Tibial artery (tissue), 4 donors: ENCODE data around the gene TNC.

Experiments used
- DNase-seq, 2 donors: peaks; one replicate each; pipeline ENCODE4 v3.0.0-alpha.2; 2019
- H3K27ac ChIP-seq, 2 donors: fragments of 200-600 bp; sonication (generic) in 1 of 2; 1 replicate in 1 of 2; 2 replicates in 1 of 2; pipeline ENCODE4 v1.5.1; 2018 to 2019; ENCODE audit warnings: mild to moderate bottlenecking in 1 of 2
- H3K27me3 ChIP-seq, 2 donors: fragments of 200-600 bp; sonication (generic) in 1 of 2; one replicate each; pipeline versions ENCODE4 v1.5.1 to v1.6.0; 2016 to 2019
- H3K36me3 ChIP-seq, 3 donors: fragments of 200-600 bp; sonication (generic) in 2 of 3; one replicate each; pipeline ENCODE4 v1.5.1; 2016 to 2019; ENCODE audit warnings: mild to moderate bottlenecking in 2 of 3
- H3K4me1 ChIP-seq, 4 donors: fragments of 200-600 bp; sonication (generic) in 2 of 4; 1 replicate in 3 of 4; 2 replicates in 1 of 4; pipeline ENCODE4 v1.5.1; 2016 to 2019
- H3K4me3 ChIP-seq, 2 donors: fragments of 200-600 bp; sonication (generic) in 1 of 2; 1 replicate in 1 of 2; 2 replicates in 1 of 2; pipeline ENCODE4 v1.5.1; 2018 to 2019; ENCODE audit warnings: mild to moderate bottlenecking in 2 of 2
- H3K9me3 ChIP-seq, 3 donors: fragments of 200-600 bp; sonication (generic) in 1 of 3; one replicate each; pipeline ENCODE4 v1.5.1; 2016 to 2019
- intact Hi-C: fragments of 100-400 bp; cut with DNase I; formaldehyde crosslinking; loops from one replicate; pipeline ENCODE4 v1.15.0; 2023; ENCODE audit warnings: low total_unique reads
- TF ChIP-seq, protein P1 (sequence below), 2 experiments: fragments of 200-600 bp in 1 of 2; fragments of 450-650 bp in 1 of 2; IDR thresholded peaks; one replicate each; pipeline ENCODE4 v1.5.1; 2017 to 2019; ENCODE audit warnings: antibody characterized with exemption in 2 of 2, mild to moderate bottlenecking in 1 of 2, moderate library complexity in 1 of 2

TNC gene

DNA sequence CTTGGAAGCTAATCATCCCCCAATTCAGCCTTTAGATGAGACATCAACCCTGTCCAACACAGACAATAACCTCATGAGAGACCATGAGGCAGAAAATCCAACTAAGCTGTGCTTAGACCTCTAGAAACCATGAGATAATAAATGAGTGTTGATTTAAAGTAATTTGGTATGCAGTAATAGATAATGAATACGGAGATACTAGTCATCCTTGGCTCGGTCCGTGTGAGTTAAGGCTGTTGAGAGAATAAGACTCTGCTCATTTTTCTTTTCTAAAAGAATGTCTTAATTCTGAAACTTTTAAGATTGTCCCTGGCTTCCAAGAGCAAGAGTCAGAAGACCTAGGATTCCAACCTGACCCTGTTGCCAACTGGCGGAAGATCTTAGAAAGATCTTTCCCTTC lies 6.1 kb downstream of the TNC start:
- no peak for DNase-seq
- Histone ChIP-seq H3K9me3 (no peaks in the 10 kb centered on the region), H3K27ac (peak overlapping the region in 1 of 2 donors; percentile 85), H3K4me1 (peaks cover 0 to 75% (median 18%) of the 10 kb centered on the region in 4 donors), H3K4me3 (no peak overlapping the region), H3K36me3 (peaks cover 0 to 6% (median 0%) of the 10 kb centered on the region in 3 donors), H3K27me3 (no peaks in the 10 kb centered on the region)
- TF ChIP-seq, protein P1, sequence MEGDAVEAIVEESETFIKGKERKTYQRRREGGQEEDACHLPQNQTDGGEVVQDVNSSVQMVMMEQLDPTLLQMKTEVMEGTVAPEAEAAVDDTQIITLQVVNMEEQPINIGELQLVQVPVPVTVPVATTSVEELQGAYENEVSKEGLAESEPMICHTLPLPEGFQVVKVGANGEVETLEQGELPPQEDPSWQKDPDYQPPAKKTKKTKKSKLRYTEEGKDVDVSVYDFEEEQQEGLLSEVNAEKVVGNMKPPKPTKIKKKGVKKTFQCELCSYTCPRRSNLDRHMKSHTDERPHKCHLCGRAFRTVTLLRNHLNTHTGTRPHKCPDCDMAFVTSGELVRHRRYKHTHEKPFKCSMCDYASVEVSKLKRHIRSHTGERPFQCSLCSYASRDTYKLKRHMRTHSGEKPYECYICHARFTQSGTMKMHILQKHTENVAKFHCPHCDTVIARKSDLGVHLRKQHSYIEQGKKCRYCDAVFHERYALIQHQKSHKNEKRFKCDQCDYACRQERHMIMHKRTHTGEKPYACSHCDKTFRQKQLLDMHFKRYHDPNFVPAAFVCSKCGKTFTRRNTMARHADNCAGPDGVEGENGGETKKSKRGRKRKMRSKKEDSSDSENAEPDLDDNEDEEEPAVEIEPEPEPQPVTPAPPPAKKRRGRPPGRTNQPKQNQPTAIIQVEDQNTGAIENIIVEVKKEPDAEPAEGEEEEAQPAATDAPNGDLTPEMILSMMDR (IDR thresholded peaks at IDR 0.05) = no peak
- intact Hi-C loops = loop anchor here (5.0 kb wide), 1 partner anchor 335 kb away; no protein-coding TSS in a partner anchor

DNA sequence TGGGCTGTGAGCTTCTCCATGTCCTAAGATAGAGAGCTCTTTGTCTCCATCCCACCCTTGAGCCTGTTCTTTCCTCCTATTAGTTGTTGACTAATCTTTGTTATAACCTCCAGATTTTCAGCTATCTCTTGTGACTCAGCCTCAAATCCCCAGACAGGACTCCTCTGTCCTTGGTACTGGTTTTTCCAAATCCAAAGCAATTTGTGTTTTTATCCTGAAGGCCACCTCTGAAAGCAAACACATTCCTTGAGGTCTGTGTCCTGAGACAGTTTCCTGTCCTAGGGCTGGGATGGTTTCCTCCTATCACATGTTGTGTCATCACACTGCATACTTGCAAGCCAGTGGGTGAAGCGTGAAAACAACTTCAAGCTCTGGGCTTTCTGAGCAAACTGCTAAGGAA lies 8.5 kb downstream of the TNC start:
- no peak overlapping the region for H3K4me3 ChIP-seq
- H3K36me3 ChIP-seq = peaks cover 0 to 6% (median 0%) of the 10 kb centered on the region in 3 donors
- no peak overlapping the region for H3K27ac ChIP-seq
- H3K9me3 ChIP-seq = no peaks in the 10 kb centered on the region
- intact Hi-C loops = no loop called here
- H3K27me3 ChIP-seq = no peaks in the 10 kb centered on the region
- DNase-seq = no peak
- TF ChIP-seq, protein P1 (IDR thresholded peaks at IDR 0.05) = no peak
- H3K4me1 ChIP-seq = peaks cover 0 to 80% (median 13%) of the 10 kb centered on the region in 4 donors

DNA sequence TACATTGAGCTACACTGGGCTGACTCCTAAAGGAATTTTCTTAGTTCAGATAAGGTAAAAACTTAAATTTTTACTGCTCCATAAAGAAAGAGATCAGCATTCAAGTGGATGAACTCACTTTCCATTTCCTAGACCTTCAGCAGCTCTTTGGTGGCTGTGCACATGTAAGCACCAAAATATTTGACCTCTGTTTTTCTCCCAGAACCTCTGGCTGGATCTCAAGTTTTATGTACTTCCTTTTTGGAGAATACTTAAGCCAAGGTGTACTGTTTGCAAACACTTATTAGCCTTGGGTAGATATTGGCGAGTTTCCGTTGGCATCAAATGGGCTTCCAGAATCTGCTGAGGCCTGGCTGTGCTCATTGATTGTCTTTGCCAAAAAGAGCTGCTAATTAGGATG lies 10.3 kb downstream of the TNC start:
- TF ChIP-seq, protein P1 (IDR thresholded peaks at IDR 0.05) = no peak
- intact Hi-C loops = no loop called here
- no peak for DNase-seq
- Histone ChIP-seq H3K9me3 (no peaks in the 10 kb centered on the region), H3K36me3 (no peaks in the 10 kb centered on the region), H3K27me3 (no peaks in the 10 kb centered on the region), H3K27ac (peak overlapping the region in 1 of 2 donors; percentile 60), H3K4me3 (no peak overlapping the region), H3K4me1 (peaks cover 0 to 84% (median 11%) of the 10 kb centered on the region in 4 donors)

DNA sequence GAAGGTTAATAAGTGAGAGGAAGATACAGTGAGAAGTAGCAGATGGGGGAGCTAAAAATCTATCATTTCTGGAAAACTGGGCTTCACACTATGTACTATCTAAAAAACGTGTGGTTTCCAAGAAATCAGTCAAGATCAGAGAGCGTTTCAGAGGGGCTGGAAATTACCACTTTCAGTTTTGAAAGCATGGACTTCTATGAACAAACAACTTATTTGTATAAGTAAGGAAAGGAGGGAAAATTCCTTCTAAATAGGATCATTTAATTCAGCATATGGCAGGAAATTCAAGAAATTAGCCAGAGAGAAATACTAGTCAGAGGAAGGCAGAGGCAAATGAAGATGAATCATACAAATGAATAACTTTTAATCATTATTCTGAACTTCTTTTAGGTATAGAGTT lies 11.3 kb downstream of the TNC start:
- H3K4me1 ChIP-seq = peaks cover 0 to 83% (median 11%) of the 10 kb centered on the region in 4 donors
- intact Hi-C loops = no loop called here
- no peak for DNase-seq
- H3K27ac ChIP-seq = peak overlapping the region; percentile 58 to 60
- TF ChIP-seq, protein P1 (IDR thresholded peaks at IDR 0.05) = no peak
- no peaks in the 10 kb centered on the region for H3K9me3 ChIP-seq
- no peaks in the 10 kb centered on the region for H3K36me3 ChIP-seq
- no peaks in the 10 kb centered on the region for H3K27me3 ChIP-seq
- no peak overlapping the region for H3K4me3 ChIP-seq

DNA sequence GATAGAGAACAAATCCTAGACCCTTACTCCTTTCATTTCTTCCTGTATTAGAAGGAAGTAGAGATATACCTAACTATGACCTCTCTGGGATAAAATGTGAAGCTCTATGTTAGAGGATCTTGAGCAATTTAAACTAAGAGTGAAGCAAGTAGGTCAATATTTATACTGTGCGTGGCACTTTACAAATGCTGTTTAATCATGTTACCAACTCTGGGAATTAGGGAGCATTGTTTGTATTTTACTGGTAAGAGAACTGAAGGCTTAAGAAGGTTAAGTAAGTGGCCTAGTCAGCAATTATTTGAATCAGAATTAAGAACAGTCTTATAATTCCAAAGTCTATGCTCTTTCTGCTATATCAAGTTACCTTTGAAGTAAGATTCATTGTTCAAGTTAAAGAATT lies 12.0 kb downstream of the TNC start:
- Histone ChIP-seq H3K27me3 (no peaks in the 10 kb centered on the region), H3K4me1 (peaks cover 0 to 89% (median 12%) of the 10 kb centered on the region in 4 donors), H3K9me3 (no peaks in the 10 kb centered on the region), H3K27ac (peak overlapping the region; percentile 58 to 60), H3K4me3 (no peak overlapping the region), H3K36me3 (no peaks in the 10 kb centered on the region)
- TF ChIP-seq, protein P1 (IDR thresholded peaks at IDR 0.05) = no peak
- intact Hi-C loops = no loop called here
- no peak for DNase-seq

DNA sequence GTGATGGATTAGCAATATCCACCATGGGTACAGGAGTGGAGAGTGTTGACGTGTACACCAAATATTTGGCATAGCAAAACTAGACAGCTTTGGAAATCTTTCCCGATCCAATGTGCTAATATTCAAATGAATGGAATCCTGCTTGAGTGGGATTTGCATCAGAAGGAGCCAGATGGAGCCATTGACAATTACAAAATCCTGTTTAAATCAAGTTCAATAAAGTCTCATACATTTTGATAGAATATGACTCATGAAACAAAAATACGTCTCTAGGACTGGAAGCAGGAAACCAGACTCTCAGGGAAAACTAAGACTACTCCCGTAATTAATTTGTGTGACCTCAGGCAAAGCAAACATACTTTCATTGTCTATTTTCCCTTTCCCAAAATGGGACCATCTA lies 13.0 kb downstream of the TNC start:
- Histone ChIP-seq H3K9me3 (no peaks in the 10 kb centered on the region), H3K4me3 (no peak overlapping the region), H3K36me3 (no peaks in the 10 kb centered on the region), H3K27me3 (no peaks in the 10 kb centered on the region), H3K4me1 (peaks cover 0 to 93% (median 12%) of the 10 kb centered on the region in 4 donors), H3K27ac (peak overlapping the region; percentile 58 to 60)
- TF ChIP-seq, protein P1 (IDR thresholded peaks at IDR 0.05) = no peak
- no peak for DNase-seq
- intact Hi-C loops = no loop called here
